ENCODE measurements around the gene LRP1.

The LRP1 gene

DNA sequence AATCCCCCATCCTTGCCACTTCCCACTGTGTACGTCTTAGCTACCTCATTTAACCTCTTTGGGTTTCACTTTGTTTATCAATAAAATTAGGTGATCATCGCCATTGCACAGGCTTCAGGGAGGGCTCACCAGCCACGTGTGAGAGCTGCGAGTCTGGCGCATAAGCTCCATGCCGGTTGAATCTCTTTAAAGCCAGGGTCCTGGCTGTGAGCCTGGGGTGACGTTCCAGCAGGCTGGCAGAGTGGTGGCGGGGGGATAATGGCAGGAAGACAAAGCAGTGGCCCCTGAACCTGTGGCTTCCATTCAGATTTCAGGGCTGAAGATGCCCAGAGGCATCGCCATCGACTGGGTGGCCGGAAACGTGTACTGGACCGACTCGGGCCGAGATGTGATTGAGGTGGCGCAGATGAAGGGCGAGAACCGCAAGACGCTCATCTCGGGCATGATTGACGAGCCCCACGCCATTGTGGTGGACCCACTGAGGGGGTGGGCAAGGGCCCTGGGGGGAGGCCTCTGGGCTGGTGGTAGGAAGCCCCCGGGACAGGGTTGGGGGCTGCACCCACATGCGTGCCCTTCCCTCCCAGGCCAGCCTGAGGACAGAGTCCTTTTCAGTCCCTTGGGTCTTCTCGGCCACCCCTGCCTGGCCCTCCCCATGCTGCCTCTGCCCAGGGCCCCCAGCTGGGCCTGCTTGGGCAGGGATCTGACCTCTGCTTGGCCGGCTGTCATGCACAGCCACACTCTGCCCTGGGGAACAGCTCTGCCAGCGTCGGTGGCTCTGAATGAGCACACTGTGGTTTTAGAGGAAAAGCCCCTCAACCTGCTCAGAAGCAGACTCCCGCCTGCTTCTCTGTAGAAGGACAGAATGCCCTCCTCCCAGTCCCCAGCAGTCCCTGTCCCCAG lies 79.7 kb downstream of the LRP1 start:
- Histone ChIP-seq H3K9me3 (ENCODE audit: control extremely low read depth in 1 of 5, control insufficient read depth in 4 of 5, insufficient read depth in 2 of 5, low read depth in 1 of 5, low read length in 4 of 5) (no peaks in the 10 kb centered on the region), H3K36me3 (ENCODE audit: control insufficient read depth in 4 of 4, insufficient read depth in 4 of 4, low read length in 3 of 4) (no peaks in the 10 kb centered on the region), H3K4me1 (ENCODE audit: control extremely low read depth in 1 of 4, control insufficient read depth in 4 of 4, insufficient read depth in 4 of 4, low read length in 3 of 4) (no peaks in the 10 kb centered on the region), H3K4me3 (ENCODE audit: control insufficient read depth in 1 of 7, extremely low read depth in 1 of 7, insufficient read depth in 4 of 7, low read depth in 2 of 7, low read length in 6 of 7) (no peak overlapping the region), H3K27ac (ENCODE audit: insufficient read depth in 1 of 2, low read depth in 1 of 2, low read length in 2 of 2, poor library complexity in 1 of 2, severe bottlenecking in 2 of 2) (no peak overlapping the region), H3K27me3 (replicated peaks in 2 of 5; ENCODE audit: control insufficient read depth in 4 of 5, insufficient read depth in 5 of 5, low read length in 4 of 5) (no peaks in the 10 kb centered on the region)
- 95% methylated on average over 28 of the region's 29 CpGs for WGBS (ENCODE audit: insufficient coverage)
- CTCF ChIA-PET, result interaction anchor here (1.2 to 2.4 kb wide), 2 partner anchors 11 to 32 kb away, joined by 3 to 10 read pairs; no protein-coding TSS in a partner anchor
- no peak for DNase-seq
- POLR2A ChIA-PET, result no interaction called here

DNA sequence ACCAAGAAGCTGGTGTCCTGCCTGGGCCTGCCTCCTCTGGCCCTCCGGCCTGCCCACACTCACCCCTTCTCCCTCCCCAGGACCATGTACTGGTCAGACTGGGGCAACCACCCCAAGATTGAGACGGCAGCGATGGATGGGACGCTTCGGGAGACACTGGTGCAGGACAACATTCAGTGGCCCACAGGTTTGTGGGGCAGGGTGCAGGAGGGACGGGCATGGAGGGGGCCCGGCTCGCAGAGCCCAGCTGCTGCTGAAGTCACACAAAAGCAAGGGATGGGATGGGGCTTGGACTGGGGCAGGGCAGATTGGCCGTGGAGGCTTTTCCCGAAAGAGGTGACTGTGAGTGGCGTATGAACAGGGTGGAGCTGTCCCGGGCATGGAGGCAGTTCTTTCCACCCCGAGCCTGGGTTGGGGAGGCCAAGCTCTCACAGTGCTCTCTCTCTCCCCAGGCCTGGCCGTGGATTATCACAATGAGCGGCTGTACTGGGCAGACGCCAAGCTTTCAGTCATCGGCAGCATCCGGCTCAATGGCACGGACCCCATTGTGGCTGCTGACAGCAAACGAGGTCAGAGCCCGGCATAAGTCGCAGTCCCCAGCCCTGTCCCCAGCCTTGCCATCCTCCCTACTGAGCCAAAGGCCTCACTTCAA lies 80.5 kb downstream of the LRP1 start:
- no peaks in the 10 kb centered on the region for H3K36me3 ChIP-seq (ENCODE audit: control insufficient read depth in 4 of 4, insufficient read depth in 4 of 4, low read length in 3 of 4)
- ChIA-PET CTCF (interaction anchor here (0.8 to 2.4 kb wide), 2 partner anchors 31 to 35 kb away, joined by 3 to 10 read pairs; no protein-coding TSS in a partner anchor), POLR2A (no interaction called here)
- no peak overlapping the region for H3K27ac ChIP-seq (ENCODE audit: insufficient read depth in 1 of 2, low read depth in 1 of 2, low read length in 2 of 2, poor library complexity in 1 of 2, severe bottlenecking in 2 of 2)
- peaks cover 0 to 2% (median 0%) of the 10 kb centered on the region in 4 experiments for H3K4me1 ChIP-seq (ENCODE audit: control extremely low read depth in 1 of 4, control insufficient read depth in 4 of 4, insufficient read depth in 4 of 4, low read length in 3 of 4)
- 97% methylated on average over 21 of the region's 22 CpGs for WGBS (ENCODE audit: insufficient coverage)
- no peaks in the 10 kb centered on the region for H3K9me3 ChIP-seq (ENCODE audit: control extremely low read depth in 1 of 5, control insufficient read depth in 4 of 5, insufficient read depth in 2 of 5, low read depth in 1 of 5, low read length in 4 of 5)
- DNase-seq, result no peak
- H3K27me3 ChIP-seq (replicated peaks in 2 of 5; ENCODE audit: control insufficient read depth in 4 of 5, insufficient read depth in 5 of 5, low read length in 4 of 5), result peaks cover 2 to 5% (median 4%) of the 10 kb centered on the region in 5 experiments
- H3K4me3 ChIP-seq (ENCODE audit: control insufficient read depth in 1 of 7, extremely low read depth in 1 of 7, insufficient read depth in 4 of 7, low read depth in 2 of 7, low read length in 6 of 7), result no peak overlapping the region

DNA sequence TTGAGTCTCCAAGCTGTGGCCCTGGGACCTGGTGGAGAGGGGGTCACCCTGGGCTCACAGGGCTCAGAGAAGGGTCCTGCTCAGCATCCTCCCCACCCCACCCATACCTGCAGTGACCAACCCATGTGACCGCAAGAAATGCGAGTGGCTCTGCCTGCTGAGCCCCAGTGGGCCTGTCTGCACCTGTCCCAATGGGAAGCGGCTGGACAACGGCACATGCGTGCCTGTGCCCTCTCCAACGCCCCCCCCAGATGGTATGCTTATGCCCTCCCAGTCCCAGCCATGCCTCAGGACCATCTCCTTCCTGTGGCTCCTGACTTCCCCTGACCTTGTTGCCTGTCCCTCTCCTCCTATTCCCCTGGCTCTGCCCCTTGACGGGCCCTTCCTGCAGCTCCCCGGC lies 81.6 kb downstream of the LRP1 start:
- CTCF ChIA-PET, result interaction anchor here (6.7 kb wide), 1 partner anchor 34 kb away, joined by 236 read pairs; the partner anchor contains the start of gene STAC3
- peaks cover 0 to 4% (median 0%) of the 10 kb centered on the region in 4 experiments for H3K4me1 ChIP-seq (ENCODE audit: control extremely low read depth in 1 of 4, control insufficient read depth in 4 of 4, insufficient read depth in 4 of 4, low read length in 3 of 4)
- H3K36me3 ChIP-seq (ENCODE audit: control insufficient read depth in 4 of 4, insufficient read depth in 4 of 4, low read length in 3 of 4), result no peaks in the 10 kb centered on the region

DNA sequence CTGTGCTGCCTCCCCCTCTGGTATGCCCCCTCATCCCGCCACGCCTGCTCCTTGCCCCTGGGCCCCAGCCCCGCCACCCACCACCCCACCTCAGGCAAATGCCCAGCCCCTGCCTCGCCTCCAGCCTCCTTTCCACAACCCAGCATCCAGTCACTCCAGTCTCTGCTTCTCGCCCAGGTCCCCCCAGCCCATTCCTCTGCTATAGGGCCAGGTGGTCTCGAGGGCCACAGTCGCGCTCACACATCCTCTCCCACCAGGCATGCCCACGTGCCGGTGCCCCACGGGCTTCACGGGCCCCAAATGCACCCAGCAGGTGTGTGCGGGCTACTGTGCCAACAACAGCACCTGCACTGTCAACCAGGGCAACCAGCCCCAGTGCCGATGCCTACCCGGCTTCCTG lies 82.2 kb downstream of the LRP1 start:
- 91% methylated on average over 8 of the region's 15 CpGs for WGBS (ENCODE audit: insufficient coverage)
- Histone ChIP-seq H3K27ac (ENCODE audit: insufficient read depth in 1 of 2, low read depth in 1 of 2, low read length in 2 of 2, poor library complexity in 1 of 2, severe bottlenecking in 2 of 2) (no peak overlapping the region), H3K36me3 (ENCODE audit: control insufficient read depth in 4 of 4, insufficient read depth in 4 of 4, low read length in 3 of 4) (no peaks in the 10 kb centered on the region), H3K27me3 (replicated peaks in 2 of 5; ENCODE audit: control insufficient read depth in 4 of 5, insufficient read depth in 5 of 5, low read length in 4 of 5) (peaks cover 9 to 22% (median 19%) of the 10 kb centered on the region in 5 experiments), H3K9me3 (ENCODE audit: control extremely low read depth in 1 of 5, control insufficient read depth in 4 of 5, insufficient read depth in 2 of 5, low read depth in 1 of 5, low read length in 4 of 5) (no peaks in the 10 kb centered on the region), H3K4me1 (ENCODE audit: control extremely low read depth in 1 of 4, control insufficient read depth in 4 of 4, insufficient read depth in 4 of 4, low read length in 3 of 4) (peaks cover 0 to 4% (median under 1%) of the 10 kb centered on the region in 4 experiments), H3K4me3 (ENCODE audit: control insufficient read depth in 1 of 7, extremely low read depth in 1 of 7, insufficient read depth in 4 of 7, low read depth in 2 of 7, low read length in 6 of 7) (no peak overlapping the region)
- ChIA-PET POLR2A (no interaction called here), CTCF (interaction anchor here (6.7 to 8.4 kb wide), 2 partner anchors 18 to 34 kb away, joined by 170 to 236 read pairs; partner anchors contain the start of genes SHMT2 and STAC3)
- no peak for DNase-seq

More for the DNA sequence above, 81.6 kb downstream of the LRP1 start:
- no peak for DNase-seq
- H3K27ac ChIP-seq (ENCODE audit: insufficient read depth in 1 of 2, low read depth in 1 of 2, low read length in 2 of 2, poor library complexity in 1 of 2, severe bottlenecking in 2 of 2), result no peak overlapping the region
- H3K9me3 ChIP-seq (ENCODE audit: control extremely low read depth in 1 of 5, control insufficient read depth in 4 of 5, insufficient read depth in 2 of 5, low read depth in 1 of 5, low read length in 4 of 5), result no peaks in the 10 kb centered on the region
- H3K4me3 ChIP-seq (ENCODE audit: control insufficient read depth in 1 of 7, extremely low read depth in 1 of 7, insufficient read depth in 4 of 7, low read depth in 2 of 7, low read length in 6 of 7), result no peak overlapping the region
- H3K27me3 ChIP-seq (replicated peaks in 2 of 5; ENCODE audit: control insufficient read depth in 4 of 5, insufficient read depth in 5 of 5, low read length in 4 of 5), result peaks cover 8 to 16% (median 14%) of the 10 kb centered on the region in 5 experiments
- WGBS (ENCODE audit: insufficient coverage), result 80% methylated on average over 8 of the region's 8 CpGs
- POLR2A ChIA-PET, result no interaction called here

DNA sequence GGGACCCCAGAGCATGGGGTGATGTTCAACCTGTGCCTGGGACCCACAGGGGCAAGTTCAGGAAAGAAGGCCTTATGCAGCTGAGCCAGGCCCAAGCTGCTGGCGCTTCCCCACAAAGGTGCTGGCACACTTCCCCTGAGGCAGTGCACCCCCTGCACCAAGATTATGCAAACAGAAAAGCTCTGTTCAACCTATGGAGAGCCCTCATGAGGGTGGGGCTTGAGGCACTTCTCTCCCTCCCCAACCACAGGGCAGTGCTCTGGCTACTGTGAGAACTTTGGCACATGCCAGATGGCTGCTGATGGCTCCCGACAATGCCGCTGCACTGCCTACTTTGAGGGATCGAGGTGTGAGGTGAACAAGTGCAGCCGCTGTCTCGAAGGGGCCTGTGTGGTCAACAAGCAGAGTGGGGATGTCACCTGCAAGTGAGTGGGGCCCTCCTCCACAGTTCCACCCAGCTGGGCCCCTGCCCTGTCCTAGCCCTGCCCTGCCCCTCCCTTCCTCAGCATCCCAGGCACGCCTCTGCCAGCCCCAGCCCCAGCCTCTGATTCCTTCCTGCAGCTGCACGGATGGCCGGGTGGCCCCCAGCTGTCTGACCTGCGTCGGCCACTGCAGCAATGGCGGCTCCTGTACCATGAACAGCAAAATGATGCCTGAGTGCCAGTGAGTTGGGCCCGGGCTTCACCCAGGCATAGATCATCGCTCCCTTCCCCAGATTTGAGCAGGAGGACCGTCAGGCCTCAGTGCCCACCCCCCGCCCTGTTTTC lies 82.8 kb downstream of the LRP1 start:
- Histone ChIP-seq H3K27ac (ENCODE audit: insufficient read depth in 1 of 2, low read depth in 1 of 2, low read length in 2 of 2, poor library complexity in 1 of 2, severe bottlenecking in 2 of 2) (no peak overlapping the region), H3K36me3 (ENCODE audit: control insufficient read depth in 4 of 4, insufficient read depth in 4 of 4, low read length in 3 of 4) (no peaks in the 10 kb centered on the region), H3K9me3 (ENCODE audit: control extremely low read depth in 1 of 5, control insufficient read depth in 4 of 5, insufficient read depth in 2 of 5, low read depth in 1 of 5, low read length in 4 of 5) (no peaks in the 10 kb centered on the region), H3K4me1 (ENCODE audit: control extremely low read depth in 1 of 4, control insufficient read depth in 4 of 4, insufficient read depth in 4 of 4, low read length in 3 of 4) (peaks cover 0 to 10% (median 5%) of the 10 kb centered on the region in 4 experiments), H3K27me3 (replicated peaks in 2 of 5; ENCODE audit: control insufficient read depth in 4 of 5, insufficient read depth in 5 of 5, low read length in 4 of 5) (peaks cover 9 to 28% (median 25%) of the 10 kb centered on the region in 5 experiments), H3K4me3 (ENCODE audit: control insufficient read depth in 1 of 7, extremely low read depth in 1 of 7, insufficient read depth in 4 of 7, low read depth in 2 of 7, low read length in 6 of 7) (no peak overlapping the region)
- WGBS (ENCODE audit: insufficient coverage), result 95% methylated on average over 13 of the region's 16 CpGs
- ChIA-PET CTCF (interaction anchor here (6.7 to 8.4 kb wide), 2 partner anchors 17 to 33 kb away, joined by 170 to 236 read pairs; partner anchors contain the start of genes SHMT2 and STAC3), POLR2A (interaction anchor here (0.6 kb wide), 1 partner anchor 67 kb away, joined by 8 read pairs; no protein-coding TSS in a partner anchor)
- DNase-seq, result no peak

DNA sequence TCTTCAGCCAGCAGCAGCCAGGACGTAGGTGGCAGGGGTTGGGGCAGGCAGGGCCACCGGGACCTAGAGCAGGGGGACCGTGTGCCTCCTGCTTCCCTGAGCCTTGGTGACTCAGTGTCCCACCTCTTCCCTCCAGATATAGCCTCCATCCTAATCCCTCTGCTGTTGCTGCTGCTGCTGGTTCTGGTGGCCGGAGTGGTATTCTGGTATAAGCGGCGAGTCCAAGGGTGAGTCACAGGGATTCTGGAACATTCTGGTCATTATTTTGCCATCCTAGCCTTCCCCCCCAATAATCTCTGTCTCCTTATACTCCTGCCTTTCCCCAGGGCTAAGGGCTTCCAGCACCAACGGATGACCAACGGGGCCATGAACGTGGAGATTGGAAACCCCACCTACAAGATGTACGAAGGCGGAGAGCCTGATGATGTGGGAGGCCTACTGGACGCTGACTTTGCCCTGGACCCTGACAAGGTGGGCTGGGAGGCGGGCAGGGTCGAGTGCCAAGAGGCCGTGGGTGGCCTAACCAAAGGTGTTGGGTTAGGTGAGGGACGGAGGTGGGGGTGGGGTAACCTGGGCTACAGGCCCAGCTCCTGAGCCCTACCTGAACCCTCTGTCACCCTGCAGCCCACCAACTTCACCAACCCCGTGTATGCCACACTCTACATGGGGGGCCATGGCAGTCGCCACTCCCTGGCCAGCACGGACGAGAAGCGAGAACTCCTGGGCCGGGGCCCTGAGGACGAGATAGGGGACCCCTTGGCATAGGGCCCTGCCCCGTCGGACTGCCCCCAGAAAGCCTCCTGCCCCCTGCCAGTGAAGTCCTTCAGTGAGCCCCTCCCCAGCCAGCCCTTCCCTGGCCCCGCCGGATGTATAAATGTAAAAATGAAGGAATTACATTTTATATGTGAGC lies 83.8 kb downstream of the LRP1 start:
- CTCF ChIA-PET, result interaction anchor here (0.8 to 8.4 kb wide), 3 partner anchors 16 to 32 kb away, joined by 3 to 236 read pairs (median 170); partner anchors contain the start of genes SHMT2 and STAC3
- H3K9me3 ChIP-seq (ENCODE audit: control extremely low read depth in 1 of 5, control insufficient read depth in 4 of 5, insufficient read depth in 2 of 5, low read depth in 1 of 5, low read length in 4 of 5), result no peaks in the 10 kb centered on the region
- 97% methylated on average over 20 of the region's 27 CpGs for WGBS (ENCODE audit: insufficient coverage)
- H3K4me1 ChIP-seq (ENCODE audit: control extremely low read depth in 1 of 4, control insufficient read depth in 4 of 4, insufficient read depth in 4 of 4, low read length in 3 of 4), result peaks cover 0 to 17% (median 11%) of the 10 kb centered on the region in 4 experiments
- H3K36me3 ChIP-seq (ENCODE audit: control insufficient read depth in 4 of 4, insufficient read depth in 4 of 4, low read length in 3 of 4), result no peaks in the 10 kb centered on the region
- H3K27me3 ChIP-seq (replicated peaks in 2 of 5; ENCODE audit: control insufficient read depth in 4 of 5, insufficient read depth in 5 of 5, low read length in 4 of 5), result peaks cover 9 to 36% (median 26%) of the 10 kb centered on the region in 5 experiments
- H3K4me3 ChIP-seq (ENCODE audit: control insufficient read depth in 1 of 7, extremely low read depth in 1 of 7, insufficient read depth in 4 of 7, low read depth in 2 of 7, low read length in 6 of 7), result no peak overlapping the region
- POLR2A ChIA-PET, result interaction anchor here (0.6 kb wide), 1 partner anchor 66 kb away, joined by 8 read pairs; no protein-coding TSS in a partner anchor
- DNase-seq, result no peak
- H3K27ac ChIP-seq (ENCODE audit: insufficient read depth in 1 of 2, low read depth in 1 of 2, low read length in 2 of 2, poor library complexity in 1 of 2, severe bottlenecking in 2 of 2), result no peak overlapping the region
